Endometrial microvascular endothelial cells (primary cell): ENCODE data around the gene SH3RF3. TPM values are rescaled to one million over a fixed set of nuclear protein-coding genes. Genes with fewer than 3 reads are reported as not detected.

Experiments
- in situ Hi-C: cut with HindIII; loops from 2 replicates; pipeline ENCODE4 v1.10.0; 2017; ENCODE audit warnings: low sequenced_read_pairs, low pct_unique_long_range_greater_than_20kb; ENCODE audit errors: inconsistent ontology term
- total RNA-seq: library from RNA; depleted of rRNA; stranded (reverse); fragments of >200 nt; gene quantifications from one replicate; pipeline ENCODE4 v1.2.3, GENCODE V29; 2015; ENCODE audit errors: inconsistent ontology term

SH3RF3 gene
- total RNA-seq, 1 donor from 2014 or later: 11.7 TPM

DNA sequence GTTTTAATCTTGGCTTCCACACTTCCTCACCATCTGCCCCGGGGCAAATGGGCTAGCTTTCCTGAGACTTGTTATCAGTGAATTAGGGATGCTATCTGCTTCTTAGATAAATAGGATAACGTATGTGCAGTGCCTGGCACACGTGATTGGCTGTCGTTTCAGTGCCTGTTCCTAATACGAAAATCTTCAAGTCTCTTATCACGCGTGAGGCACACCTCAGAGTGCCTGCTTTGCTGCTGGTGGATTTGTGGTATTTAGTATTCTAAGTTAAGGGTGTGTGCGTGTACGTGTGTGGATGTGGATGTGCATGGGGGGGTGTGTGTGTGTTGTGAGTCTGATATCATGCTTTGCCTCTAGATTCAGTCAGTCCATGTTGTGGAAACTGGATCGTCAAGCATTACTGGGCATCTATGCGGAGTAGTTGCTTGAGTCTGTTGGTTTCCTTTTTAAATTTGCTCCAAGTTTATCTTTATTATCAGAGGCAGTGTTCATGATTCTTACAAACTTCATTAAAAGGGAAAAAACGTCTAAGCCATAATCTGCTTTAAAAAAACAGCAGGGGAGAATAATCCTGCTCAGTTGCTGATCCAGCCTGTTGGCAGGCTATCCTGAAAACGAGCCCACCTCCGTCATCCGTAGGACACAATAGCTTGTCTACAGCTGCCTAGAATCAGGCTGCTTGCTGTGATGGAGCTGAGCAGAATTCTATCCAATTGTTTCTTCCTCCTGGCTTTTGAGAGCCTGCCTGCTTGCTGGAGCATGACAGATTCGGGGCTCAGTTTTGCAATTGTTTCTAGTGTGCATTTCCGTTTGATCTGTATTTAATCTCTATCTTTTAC, 6.6 kb downstream of the SH3RF3 start:
- in situ Hi-C loops: no loop called here

GRCh38 chr2:109136542-109136941, 7.5 kb downstream of the SH3RF3 start:
- in situ Hi-C loops: no loop called here

GRCh38 chr2:109137616-109138015, 8.6 kb downstream of the SH3RF3 start:
- in situ Hi-C loops: no loop called here

- in situ Hi-C loops: no loop called here
Measured at GRCh38 chr2:109138449-109138848, 9.4 kb downstream of the SH3RF3 start.

DNA sequence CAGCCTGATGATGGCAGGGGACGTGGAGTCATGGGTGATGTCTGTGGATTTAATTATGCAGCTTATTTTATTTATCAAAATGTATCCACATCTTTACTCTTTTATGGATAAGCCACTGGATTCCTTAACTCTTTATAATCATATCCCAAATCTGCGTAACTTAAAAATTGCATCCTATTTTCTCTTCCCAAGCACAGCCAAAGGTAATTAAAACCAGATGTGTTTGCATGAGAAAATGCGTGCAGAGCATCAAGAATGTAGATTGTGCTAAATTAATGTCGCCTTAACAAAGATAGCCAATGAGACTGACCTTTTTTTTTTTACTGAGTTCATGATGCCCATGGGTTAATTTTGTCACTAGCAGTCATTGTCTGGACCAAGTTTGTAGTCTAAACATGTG, 10.0 kb downstream of the SH3RF3 start:
- in situ Hi-C loops: no loop called here

DNA sequence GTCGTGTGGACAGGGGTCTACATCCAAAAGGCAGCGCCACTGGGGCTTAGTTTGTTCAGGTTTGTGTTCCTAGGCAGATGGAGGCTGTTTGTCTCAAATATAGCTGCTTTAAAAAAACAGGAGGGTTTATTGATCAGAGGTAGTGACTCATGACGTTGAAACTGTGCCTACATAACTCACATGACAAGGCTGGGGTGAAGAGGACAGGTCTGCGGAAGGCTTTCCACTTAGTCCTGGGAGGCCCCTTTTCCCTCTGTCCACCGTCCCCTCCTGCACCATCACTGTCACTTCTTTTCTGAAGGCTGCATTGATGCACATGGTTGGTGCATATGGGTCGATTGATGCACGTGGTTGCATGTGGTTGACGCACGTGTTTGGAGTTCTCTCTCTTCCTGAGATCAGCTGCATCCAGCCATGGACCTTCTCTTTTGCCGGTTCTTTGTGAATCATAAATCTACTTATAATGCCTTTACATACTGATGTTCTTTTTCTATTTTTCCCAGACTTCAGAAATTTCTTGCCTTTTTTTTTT, 10.9 kb downstream of the SH3RF3 start:
- in situ Hi-C loops: no loop called here

DNA sequence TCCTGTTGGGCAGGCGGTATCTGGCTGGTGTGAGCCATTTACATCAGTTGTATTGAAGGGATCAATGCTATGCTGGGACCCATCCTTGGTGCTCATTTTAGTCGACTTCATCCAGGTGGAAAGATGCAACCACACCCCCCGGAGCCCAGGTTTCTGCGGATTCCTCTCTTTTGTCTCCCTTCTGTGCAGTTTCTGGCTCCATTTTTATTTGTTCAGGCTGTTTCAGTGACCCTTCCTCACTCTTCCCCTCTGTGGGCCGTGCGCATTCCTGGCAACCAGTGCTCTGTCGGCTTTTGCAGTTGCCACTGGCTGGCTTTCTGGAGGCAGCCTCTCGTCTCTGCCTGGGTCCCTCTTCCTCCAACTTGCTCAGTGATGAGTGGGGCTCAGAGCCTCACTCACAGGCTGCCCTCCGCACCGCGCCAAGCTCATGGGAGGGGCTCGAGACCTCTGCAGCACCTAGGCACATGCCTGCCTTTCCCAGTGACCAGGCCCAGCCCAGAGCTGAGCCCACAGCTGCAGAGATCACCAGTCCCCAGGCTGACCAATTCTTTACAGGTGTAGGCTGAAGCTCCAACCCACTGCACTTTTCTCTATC, 12.1 kb downstream of the SH3RF3 start:
- in situ Hi-C loops: no loop called here

DNA sequence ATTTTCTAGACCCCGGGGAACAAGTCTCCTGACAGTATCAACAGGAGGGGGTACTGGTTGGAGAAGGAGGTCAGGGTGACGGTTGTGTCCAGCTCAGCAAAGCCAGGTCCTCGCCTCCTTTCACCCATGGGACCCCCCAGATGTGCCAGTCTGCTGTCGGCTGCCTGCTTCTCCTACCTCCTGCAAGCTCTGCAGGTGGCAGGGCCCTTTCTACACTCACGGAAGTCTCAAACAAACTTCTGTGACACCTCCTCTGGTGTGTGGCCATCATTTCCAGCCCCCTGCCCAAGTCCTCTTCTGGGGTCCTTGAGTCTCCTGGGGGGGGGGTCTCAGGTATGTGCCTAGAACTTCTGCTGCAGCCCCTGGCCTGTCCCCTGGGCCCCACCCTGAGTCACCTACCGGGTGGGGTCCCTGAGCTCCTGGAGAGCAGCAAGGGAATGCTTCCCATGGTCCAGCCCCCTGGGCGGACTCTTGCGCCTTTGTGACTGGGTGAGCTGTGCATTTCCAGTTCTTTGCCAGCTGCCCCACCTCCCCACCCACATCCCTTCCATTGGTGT, 12.8 kb downstream of the SH3RF3 start:
- in situ Hi-C loops: no loop called here

- in situ Hi-C loops: no loop called here
Measured at GRCh38 chr2:109142416-109143210, 13.6 kb downstream of the SH3RF3 start.

- in situ Hi-C loops: no loop called here
Measured at GRCh38 chr2:109143214-109144187, 14.5 kb downstream of the SH3RF3 start.

DNA sequence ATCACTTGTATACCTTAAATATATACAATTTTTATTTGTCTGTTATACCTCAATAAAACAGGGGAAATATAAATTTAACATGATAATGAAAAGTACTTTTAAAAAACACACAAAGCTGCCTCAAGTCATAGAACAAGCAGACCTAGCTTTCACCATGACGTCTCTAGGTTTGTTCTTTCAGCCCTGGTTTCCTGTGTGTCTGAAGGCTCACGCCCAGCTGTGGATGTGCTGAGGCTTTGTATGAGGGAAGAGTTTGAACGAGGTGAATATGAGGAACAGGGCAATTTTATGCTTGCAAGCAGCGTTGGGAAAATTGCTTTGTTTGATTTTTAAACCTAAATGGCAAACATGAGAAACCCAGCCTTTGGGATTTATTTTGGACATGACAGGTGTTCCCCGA, 15.3 kb downstream of the SH3RF3 start:
- in situ Hi-C loops: no loop called here

- in situ Hi-C loops: no loop called here
Measured at GRCh38 chr2:109144721-109145120, 15.7 kb downstream of the SH3RF3 start.

DNA sequence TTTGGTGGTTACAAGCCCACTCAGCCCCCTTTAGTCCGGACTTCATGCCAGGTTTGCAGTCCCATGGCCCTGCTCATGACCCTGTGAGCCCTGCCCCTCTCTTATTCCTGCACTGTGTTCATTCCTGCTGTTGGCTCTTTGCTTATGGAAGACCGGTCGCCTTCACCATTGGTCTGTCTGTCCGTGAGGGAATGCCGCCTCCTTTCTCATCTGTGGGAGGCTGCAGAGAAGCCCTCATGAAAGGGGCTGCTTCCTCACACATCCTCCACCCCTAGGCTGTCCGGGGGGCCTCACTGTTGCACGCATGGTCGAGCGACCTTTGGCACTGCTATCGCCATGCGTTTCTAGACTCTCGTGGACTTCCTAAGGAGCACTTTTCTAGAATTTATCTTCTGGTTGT, 16.3 kb downstream of the SH3RF3 start:
- in situ Hi-C loops: no loop called here

- in situ Hi-C loops: no loop called here
Measured at GRCh38 chr2:109147405-109147804, 18.4 kb downstream of the SH3RF3 start.

GRCh38 chr2:109148117-109148746, 19.2 kb downstream of the SH3RF3 start:
- in situ Hi-C loops: no loop called here

GRCh38 chr2:109148991-109149645, 20.1 kb downstream of the SH3RF3 start:
- in situ Hi-C loops: no loop called here

DNA sequence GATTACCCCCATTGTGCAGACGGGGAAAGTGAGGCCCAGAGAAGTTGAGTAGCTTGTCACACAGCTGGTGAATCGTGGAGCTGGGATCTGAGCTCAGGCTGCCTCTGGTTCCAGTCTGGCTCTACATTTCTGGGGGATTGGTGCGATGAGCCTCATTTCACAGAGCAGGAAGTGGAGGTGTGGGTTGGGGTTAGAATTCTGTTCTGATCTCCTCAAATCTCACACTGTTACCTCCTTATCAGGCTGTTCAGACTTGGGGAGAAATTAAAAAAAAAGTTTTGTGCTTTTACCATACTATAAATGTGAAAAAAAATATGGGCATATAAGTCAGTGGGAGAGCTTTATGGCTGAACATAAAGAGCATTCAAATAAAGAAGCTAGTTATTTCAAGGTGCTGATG, 21.6 kb downstream of the SH3RF3 start:
- in situ Hi-C loops: no loop called here
